H54 (cell line): ENCODE results near the gene PCYT1B.
"Not testable (repeated sequence)": the region's sequence is repeated elsewhere in the genome, so short reads cannot be mapped to it uniquely, and the experiment has no call there.

ENCODE experiments used
- DNase-seq: peaks from one replicate; pipeline ENCODE4 v3.0.0; 2011; ENCODE audit warnings: low spot score, mixed read lengths; ENCODE audit not compliant: insufficient read length
- FAIRE-seq: peaks from 3 replicates; lab custom pipeline; 2011; peaks lifted over from hg19 to GRCh38; lab: Jason Lieb, UNC
- POLR2A ChIP-seq: IDR thresholded peaks from 2 replicates; pipeline ENCODE4 v1.6.1; 2011; ENCODE audit warnings: low read depth, mild to moderate bottlenecking, low read length

The PCYT1B gene

DNA sequence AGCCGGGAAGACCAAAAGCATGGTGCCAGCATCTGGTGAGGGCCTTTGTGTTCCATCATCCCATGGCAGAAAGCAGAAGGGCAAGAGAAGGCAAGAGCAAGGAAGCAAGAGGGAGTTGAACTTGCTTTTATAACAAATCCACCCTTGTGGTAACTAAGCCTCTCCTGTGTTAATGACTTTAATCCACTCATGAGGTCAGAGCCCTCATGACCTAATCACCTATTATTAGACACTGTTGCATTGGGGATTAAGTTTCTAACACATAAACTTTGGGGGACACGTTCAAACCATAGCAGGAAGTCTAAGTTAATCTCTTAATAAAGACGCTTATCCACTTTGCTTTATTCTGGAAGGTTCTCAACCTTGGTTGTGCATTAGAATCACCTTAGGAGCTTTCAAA lies 12.5 kb upstream of the PCYT1B start:
- no peak for TF ChIP-seq POLR2A
- no peak for DNase-seq
- FAIRE-seq, result no peak

DNA sequence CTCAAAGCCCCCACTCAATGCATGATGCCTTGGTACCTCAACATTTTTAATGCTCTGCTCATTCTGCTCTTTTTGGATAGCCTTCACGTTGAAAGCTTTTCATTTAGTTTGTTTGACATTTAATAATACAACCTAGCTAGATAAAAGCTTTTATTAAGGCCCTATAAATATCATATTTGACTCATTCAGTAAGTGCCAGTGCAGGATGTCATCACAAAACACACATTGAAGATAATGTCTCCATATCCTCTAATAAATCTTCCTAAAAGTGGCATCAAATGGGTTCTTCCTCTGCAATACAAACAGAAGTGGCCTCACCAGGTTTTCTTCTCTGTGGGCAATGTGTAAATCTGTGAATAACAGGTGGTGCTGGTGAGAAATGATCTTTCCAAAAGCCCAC lies 12.0 kb upstream of the PCYT1B start:
- FAIRE-seq (no peak), DNase-seq (no peak)
- no peak for TF ChIP-seq POLR2A

DNA sequence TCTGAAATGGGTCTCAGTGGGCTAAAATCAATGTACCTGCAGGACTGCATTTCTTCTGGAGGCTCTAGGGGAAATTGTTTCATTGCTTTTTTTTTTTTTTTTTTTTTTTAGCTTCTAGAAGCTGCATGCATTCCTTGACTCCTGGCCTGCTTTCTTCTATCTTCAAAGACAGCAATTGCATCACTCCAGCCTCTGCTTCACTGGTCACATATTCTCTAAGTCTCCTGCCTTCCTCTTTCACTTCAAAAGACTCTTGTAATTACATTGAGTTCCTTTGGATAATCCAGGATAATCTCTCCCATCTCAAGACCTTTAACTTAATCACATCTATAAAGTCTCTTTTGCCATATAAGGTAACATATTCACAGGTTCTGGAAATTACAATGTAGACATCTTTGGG lies 11.3 kb upstream of the PCYT1B start:
- no peak for TF ChIP-seq POLR2A
- DNase-seq (no peak), FAIRE-seq (no peak)

DNA sequence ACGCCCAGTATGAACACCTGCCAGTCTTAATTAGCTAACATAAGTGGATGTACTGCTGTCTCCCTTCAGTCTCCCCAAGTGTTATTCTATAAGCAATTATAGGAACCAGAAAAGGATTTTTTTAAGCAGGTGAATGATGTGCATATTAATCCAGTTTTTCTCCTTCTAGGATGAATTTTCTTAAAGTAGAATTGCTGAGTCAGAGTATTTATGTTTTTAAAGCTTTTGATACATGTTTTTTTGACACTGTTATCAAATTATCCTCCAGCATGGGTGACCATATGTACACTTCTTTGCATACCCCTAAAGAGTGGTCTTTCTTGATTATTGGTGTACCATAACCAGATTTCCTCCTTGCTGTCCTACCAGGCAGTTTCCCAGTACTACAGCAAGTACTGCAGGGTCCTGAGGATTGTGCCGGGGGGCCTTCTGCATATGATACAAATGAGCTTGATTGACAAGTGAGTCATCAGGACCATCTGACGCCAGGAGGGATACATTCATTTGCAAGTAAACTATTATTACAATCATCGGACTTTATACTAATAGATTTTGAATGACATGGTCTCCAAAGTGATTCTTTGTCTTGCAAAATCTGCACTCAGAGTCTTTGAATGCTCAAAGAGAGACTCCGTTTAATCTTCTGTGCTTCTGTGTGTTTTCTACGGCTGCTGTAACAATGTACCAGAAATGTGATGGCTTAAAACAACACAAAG lies 10.7 kb upstream of the PCYT1B start:
- FAIRE-seq (no peak), DNase-seq (no peak)
- no peak for TF ChIP-seq POLR2A

DNA sequence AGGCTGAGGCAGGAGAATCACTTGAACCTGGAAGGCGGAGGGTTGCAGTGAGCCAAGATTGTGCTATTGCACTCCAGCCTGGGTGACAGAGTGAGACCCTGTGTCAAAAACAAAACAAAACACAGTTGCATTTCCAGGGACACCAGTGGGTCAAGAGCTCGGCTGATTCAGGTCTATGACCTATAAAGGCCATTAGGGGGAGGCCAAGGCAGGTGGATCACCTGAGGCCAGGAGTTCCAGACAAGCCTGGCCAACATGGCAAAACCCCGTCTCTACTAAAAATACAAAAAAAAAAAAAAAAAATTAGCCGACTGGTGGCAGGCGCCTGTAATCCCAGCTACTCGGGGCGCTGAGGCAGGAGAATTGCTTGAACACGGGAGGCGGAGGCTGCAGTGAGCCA lies 8.5 kb upstream of the PCYT1B start:
- FAIRE-seq, result not testable (repeated sequence)

DNA sequence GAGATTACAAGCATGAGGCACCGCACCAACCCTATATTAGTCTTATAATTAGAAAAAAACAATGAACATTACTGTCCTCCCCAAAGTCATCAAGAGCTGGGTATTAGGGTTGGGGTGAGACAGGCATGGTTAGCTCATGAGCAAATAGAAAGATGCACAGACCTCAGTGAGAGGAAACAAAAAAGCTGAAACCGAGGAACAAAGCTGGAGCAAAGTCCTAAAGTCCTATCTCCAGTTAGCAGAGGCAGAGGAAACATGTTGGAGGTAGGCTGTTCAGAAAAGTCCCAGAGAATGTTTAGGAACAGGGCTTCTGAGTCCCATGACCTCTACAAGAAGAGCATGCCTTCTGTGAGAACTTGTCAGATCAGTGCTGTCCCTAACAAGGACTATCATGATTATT lies 4.6 kb upstream of the PCYT1B start:
- FAIRE-seq (no peak), DNase-seq (no peak)
- TF ChIP-seq POLR2A, result no peak

More for the DNA sequence above, 8.5 kb upstream of the PCYT1B start:
- DNase-seq, result not testable (repeated sequence)

DNA sequence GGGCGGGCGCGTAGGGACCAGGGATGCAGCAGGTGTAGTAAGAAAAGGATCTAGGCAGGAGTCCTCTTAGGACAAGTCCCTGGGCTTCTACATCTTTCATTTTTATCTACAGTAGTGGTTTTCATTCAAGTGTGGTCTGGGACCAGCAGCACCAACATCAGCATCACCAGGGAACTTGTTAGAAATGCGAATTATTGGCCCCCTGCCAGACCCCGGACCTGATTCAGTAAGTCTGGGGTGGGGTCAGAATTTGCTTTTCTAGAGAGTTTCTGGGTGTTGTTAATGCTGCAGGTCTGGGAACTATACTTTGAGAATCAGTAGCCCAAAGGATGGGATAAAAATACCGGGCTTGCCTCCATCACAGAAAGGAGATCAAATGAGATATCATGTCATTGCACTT lies 1.3 kb upstream of the PCYT1B start:
- TF ChIP-seq POLR2A, result no peak
- no peak for FAIRE-seq
- no peak for DNase-seq

DNA sequence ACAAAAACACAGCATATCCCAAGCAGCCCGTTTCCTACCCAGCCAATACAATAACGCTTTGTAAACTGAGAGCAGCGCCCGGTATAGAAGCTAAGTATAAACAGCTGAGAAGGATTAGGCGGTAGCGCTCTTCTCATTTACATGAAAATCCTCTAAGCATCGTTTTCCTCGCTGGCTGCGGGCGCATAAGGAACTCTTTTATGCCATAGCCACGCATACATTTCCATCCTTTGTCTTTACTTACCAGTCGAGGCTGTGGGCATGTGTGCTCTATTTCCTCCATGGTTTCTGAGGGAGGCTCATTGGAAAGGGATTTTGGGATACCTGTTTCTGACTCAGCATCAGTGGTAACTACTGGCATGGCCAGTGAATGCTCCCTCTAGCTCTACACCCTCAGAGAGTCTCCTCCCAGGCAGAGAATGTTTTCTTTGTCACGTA lies 383 bp downstream of the PCYT1B start:
- FAIRE-seq, result no peak

DNA sequence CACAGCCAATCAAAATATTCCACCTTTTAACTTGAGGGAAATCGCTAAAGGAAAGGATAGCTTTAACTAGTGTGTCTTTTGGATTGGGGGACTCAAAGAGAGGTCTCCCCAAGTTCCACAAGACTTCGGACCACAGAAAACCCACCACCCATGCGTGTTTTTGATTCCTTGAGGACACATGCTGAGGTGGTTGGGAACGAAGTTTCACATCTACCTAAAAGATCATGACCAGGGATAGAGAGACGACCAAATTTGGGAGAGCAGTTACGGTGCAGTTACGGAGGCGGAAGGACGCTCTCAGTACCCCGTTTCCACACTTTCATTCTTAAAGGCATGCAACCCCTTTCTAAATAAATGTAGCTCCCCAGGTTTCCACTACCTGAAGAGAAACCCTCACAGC lies 1.1 kb downstream of the PCYT1B start:
- DNase-seq, result no peak
- TF ChIP-seq POLR2A, result no peak
- FAIRE-seq, result no peak

More for the DNA sequence above, 383 bp downstream of the PCYT1B start:
- TF ChIP-seq POLR2A, result no peak
- no peak for DNase-seq

DNA sequence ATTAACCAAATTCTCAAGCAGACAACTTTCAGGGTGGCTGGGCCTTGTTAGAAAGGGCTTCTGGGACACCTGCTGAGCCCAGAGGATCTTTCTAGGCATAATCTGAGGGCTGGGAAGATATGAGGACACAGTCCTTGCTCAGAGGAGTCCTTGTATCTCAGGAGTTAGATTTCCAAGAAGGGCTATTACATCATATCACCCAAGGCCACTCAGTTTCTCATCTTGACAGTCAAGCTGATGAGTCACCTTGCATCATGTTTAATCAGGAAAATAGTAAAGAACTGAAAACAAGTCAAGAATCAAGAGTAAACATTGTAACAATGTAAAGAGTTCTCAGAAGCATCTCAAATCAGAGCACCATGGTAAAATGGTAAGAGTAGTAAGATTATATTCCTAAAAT lies 4.0 kb downstream of the PCYT1B start:
- FAIRE-seq (no peak), DNase-seq (no peak)
- TF ChIP-seq POLR2A, result no peak

DNA sequence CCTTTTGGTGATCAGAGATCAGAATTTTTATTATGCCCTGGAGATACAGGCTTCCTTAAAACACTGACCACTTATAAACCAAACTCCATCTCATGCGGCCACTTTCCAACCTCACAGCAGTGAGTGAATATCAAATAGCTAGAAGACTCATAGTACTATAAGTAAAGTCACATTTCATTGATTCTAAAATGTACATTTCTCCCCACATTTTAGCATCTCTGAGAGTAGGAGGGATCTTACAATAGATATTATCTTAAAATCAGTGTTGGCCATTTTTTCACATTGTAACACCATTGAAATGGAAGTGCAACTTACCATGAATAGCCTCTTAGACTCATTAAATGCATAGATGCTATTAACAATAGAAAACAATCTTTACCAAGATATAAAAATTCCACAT lies 17.4 kb downstream of the PCYT1B start:
- FAIRE-seq (no peak), DNase-seq (no peak)
- no peak for TF ChIP-seq POLR2A

DNA sequence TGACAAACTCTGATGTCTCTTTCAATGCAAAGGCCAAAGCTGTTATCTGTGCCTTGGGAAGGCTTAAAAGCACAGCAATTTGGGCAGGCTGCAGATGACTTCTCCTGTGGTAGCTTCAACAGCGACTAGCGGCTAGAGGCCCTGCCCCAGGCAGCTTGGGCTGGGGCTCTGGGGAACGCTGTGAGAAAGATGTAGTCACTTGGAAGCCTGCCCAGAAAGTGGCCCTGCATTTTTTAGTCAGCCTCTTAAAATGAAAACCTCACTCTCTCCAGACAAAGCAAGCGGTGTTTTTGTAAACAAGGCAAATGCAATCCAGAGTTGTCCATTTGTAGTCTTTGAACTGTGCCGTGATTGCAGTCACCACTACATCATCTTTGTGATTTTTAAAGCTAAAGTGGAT lies 27.5 kb downstream of the PCYT1B start:
- DNase-seq (no peak), FAIRE-seq (no peak)
- no peak for TF ChIP-seq POLR2A

DNA sequence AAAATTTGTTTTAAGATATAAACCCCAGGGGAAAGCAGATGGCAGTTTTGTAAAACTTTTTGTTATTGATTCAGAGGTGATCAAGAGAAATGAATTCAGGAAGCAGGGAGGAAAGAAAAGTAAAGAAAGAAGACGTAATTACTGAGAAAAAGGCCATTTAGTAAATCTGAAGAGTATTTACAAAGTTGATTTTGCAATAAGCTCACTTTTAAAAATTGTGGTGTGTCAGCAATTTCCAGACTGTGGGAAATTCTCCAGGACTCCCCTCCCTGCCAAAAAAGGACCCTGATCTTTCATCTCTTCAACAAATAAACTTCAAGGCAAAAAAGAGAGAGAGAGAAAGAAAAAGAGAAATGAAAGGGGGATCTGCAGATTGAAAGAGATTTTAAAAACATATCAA lies 36.6 kb downstream of the PCYT1B start:
- TF ChIP-seq POLR2A, result no peak
- FAIRE-seq (no peak), DNase-seq (no peak)

DNA sequence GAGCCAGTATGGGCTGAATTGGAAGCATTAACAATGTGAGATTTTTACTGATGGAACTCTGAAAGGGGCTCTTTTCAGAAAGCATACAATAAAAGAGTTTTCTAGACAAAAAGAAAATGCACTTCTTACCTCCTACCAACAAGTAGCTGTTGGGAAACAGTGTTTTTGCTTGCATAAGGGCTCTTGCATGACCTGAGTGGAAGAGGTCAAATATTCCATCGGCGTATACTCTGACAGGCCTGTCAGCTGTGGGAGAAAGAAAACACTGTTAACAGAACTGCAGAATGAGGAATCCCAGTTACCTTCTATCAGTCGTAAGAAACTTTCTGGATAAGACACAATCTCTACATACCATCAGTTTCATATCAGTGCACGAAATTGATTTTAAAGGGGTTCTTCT lies 39.5 kb downstream of the PCYT1B start:
- no peak for TF ChIP-seq POLR2A
- no peak for DNase-seq
- FAIRE-seq, result no peak

DNA sequence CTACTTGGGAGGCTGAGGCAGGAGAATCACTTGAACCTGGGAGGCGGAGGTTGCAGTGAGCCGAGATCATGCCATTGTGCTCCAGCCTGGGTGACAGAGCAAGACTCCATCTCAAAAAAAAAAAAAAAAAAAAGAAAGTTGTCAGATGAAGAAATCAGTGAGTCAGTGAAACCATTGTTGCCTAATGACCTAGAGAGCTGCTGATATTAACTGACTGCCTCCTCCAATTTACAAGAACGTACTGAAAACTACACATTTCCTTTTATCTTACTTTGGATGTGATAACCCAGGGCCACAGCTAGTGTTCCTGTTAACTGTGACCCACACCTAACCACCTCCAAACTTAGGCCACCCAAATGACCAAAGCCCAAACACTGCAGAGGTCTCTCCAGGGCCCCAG lies 41.2 kb downstream of the PCYT1B start:
- not testable (repeated sequence) for FAIRE-seq, DNase-seq
